ENCODE results near the gene CD300LB.
A peak's percentile ranks its signal among the peaks of the same experiment; 100 is the strongest.
"Not testable (repeated sequence)": the region's sequence is repeated elsewhere in the genome, so short reads cannot be mapped to it uniquely, and the experiment has no call there.

The CD300LB gene

DNA sequence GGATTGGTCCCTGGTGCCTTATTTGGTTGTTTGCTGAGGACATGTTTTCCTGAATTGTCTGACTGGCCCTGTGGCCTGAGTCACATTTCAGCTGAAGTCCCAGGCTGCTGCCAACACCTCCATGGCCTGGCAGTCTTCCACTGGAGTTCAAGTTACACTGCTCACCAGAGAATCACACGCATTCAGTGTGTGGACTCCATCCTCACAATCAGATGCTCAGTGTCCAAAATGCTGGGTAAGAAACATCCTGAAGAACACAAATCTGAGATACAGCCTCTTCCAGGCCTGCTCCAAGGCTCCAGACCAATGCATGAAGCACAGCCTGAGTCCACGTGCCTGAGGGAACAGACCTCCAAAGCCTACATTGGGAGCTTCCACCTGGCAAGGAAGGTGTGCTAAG is 19.2 kb downstream of the CD300LB start:
- TF ChIP-seq, protein P1, sequence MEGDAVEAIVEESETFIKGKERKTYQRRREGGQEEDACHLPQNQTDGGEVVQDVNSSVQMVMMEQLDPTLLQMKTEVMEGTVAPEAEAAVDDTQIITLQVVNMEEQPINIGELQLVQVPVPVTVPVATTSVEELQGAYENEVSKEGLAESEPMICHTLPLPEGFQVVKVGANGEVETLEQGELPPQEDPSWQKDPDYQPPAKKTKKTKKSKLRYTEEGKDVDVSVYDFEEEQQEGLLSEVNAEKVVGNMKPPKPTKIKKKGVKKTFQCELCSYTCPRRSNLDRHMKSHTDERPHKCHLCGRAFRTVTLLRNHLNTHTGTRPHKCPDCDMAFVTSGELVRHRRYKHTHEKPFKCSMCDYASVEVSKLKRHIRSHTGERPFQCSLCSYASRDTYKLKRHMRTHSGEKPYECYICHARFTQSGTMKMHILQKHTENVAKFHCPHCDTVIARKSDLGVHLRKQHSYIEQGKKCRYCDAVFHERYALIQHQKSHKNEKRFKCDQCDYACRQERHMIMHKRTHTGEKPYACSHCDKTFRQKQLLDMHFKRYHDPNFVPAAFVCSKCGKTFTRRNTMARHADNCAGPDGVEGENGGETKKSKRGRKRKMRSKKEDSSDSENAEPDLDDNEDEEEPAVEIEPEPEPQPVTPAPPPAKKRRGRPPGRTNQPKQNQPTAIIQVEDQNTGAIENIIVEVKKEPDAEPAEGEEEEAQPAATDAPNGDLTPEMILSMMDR (IDR thresholded peaks at IDR 0.05): no peak
- no peak for TF ChIP-seq ZFX (IDR thresholded peaks at IDR 0.05; ENCODE audit: borderline replicate concordance)
- H3K27ac ChIP-seq: no peak overlapping the region

DNA sequence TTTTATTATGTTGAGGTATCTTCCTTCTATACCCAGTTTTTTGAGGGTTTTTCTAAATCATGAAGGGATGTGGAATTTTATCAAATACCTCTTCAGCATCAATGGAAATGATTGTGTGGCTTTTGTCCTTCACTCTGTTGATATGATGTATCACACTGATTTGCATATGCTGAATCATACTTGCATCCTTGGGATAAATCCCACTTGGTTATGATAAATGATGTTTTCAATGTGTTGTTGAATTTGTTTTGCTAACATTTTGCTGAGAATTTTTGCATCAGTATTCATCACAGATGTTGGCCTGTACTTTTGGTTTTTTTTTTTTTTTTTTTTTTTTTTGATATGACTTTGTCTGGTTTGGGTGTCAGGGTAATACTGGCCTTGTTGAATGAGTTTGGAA is 23.1 kb downstream of the CD300LB start:
- TF ChIP-seq, protein P1 (IDR thresholded peaks at IDR 0.05): no peak
- no peak for TF ChIP-seq ZFX (IDR thresholded peaks at IDR 0.05; ENCODE audit: borderline replicate concordance)

DNA sequence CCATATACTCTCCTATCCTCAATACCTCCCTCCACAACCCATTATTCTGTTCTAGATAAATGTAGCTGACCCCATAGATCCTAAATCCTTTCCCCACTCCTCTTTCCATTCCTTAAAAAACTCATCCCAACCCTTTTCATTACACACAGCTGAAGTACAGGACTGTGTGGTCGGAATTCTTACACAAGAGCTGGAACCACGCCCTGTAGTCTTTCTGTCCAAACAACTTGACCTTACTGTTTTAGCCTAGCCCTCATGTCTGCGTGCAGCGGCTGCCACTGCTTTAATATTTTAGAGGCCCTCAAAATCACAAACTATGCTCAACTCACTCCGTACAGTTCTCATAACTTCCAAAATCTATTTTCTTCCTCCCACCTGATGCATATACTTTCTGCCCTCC is 27.3 kb downstream of the CD300LB start:
- H3K27ac ChIP-seq: not testable (repeated sequence)

More for the DNA sequence above, 23.1 kb downstream of the CD300LB start:
- H3K27ac ChIP-seq: no peak overlapping the region

DNA sequence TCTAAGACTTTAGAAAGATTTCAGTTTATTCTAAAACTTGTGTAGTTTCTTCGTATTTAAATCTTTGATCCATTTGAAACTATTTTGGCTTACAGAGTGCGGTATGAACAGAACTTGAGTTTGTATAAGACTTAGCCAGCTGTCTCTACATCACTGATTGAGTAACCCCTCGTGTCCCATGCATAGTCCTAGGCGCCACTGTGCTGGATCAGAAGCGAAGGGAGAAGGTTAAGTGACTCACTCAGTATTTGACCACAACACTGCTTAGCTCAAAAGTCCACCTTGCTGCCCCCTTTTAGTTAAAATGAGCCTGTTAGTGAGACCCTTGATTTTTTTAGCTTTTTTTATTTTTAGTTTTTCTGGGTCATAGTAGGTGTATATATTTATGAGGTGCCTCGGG is 28.4 kb downstream of the CD300LB start:
- TF ChIP-seq ZFX (IDR thresholded peaks at IDR 0.05; ENCODE audit: borderline replicate concordance): no peak
- TF ChIP-seq, protein P1 (IDR thresholded peaks at IDR 0.05): no peak
- no peak overlapping the region for H3K27ac ChIP-seq

DNA sequence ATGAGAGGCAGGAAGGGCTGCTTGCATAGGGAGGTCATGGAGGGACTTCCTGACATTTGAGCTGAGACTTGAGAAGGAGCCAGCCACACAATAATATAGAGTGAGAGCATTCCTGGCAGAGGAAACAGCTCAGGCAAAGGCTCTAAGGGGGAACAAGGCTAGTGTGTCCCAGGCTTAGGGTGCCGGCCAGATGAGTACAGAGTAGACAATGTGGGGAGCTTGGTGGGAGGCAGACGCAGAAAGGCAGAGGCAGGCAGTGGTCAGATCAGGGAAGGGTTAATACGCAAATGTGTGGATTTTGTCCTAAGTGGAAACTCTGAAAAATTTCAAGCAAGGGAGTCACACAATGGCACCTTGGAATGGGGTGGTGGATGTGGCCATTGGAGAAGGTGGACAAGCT is 31.3 kb downstream of the CD300LB start:
- no peak overlapping the region for H3K27ac ChIP-seq
- TF ChIP-seq ZFX (IDR thresholded peaks at IDR 0.05; ENCODE audit: borderline replicate concordance): no peak
- TF ChIP-seq, protein P1 (IDR thresholded peaks at IDR 0.05): no peak

DNA sequence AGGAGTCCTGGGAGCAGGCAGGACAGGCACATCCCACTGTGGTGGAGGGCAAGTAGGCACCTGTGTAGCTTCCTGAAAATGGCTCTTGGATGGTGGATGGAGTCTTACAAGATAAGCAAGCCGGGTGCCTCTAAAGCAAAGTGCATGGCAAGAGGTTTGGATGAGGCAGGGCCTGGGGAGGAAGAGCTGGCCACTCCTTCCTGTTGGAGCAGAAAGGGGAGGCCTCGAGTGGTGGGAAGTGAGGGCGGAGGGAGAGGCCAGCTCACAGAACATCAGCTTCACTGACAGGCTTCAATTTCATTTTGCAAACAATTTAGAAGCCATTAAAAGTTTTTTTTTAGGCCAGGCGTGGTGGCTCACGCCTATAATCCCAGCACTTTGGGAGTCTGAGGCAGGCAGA is 33.8 kb downstream of the CD300LB start:
- TF ChIP-seq, protein P1 (IDR thresholded peaks at IDR 0.05): no peak
- no peak for TF ChIP-seq ZFX (IDR thresholded peaks at IDR 0.05; ENCODE audit: borderline replicate concordance)

DNA sequence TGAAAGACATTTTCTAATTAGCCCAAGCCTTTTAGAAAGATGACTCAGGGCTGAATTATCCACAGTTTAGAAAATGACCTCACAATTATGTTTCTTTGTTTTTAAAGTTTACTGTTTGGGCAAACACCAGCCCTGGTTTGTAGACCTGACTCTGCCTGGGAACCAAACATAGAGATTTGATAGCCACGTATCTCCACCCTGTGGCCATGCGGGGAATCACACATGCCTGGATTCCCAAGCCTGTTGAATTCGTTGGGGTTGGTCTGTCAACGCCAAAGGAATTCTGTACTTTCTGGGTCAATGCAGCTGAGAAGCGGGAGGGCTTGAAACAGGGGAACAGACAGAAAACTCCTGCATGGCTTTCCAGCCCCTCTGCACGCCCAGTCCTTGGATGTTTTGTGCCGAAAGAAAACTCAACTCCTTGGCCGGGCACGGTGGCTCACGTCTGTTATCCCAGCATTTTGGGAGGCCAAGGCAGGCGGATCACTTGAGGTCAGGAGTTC is 37.9 kb downstream of the CD300LB start:
- TF ChIP-seq, protein P1 (IDR thresholded peaks at IDR 0.05): peak; percentile 86
- no peak for TF ChIP-seq ZFX (IDR thresholded peaks at IDR 0.05; ENCODE audit: borderline replicate concordance)
- no peak overlapping the region for H3K27ac ChIP-seq

More for the DNA sequence above, 33.8 kb downstream of the CD300LB start:
- no peak overlapping the region for H3K27ac ChIP-seq

DNA sequence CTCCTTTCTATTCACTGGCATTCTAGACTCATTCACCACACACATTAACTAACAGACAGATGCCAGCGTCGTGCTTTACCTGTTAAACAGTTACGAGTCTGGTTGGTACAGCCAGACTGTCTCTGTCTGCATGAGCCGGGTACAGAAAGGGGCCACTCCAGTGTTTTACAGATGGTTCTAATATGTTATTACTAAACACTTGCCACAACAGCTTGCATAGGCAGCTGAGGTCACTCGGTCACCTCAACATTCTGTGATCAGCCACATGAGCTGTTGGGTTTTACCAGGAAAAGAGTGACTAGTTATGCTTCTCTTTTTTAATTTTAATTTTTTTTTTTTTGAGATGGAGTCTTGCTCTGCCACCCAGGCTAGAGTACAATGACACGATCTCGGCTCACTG is 39.6 kb downstream of the CD300LB start:
- TF ChIP-seq ZFX (IDR thresholded peaks at IDR 0.05; ENCODE audit: borderline replicate concordance): no peak
- TF ChIP-seq, protein P1 (IDR thresholded peaks at IDR 0.05): no peak
- no peak overlapping the region for H3K27ac ChIP-seq
